Measurements from ENCODE around the gene GJD2.

- no peak for TF ChIP-seq EZH2 (IDR thresholded peaks at IDR 0.05; ENCODE audit: borderline replicate concordance, low read length)
- no peak for TF ChIP-seq CTCF (IDR thresholded peaks at IDR 0.05; ENCODE audit: low read length)
These were observed 33.5 kb downstream of the GJD2 start for GRCh38 chr15:34721157-34721801.
